ENCODE results near the gene DMKN.

The DMKN gene

DNA sequence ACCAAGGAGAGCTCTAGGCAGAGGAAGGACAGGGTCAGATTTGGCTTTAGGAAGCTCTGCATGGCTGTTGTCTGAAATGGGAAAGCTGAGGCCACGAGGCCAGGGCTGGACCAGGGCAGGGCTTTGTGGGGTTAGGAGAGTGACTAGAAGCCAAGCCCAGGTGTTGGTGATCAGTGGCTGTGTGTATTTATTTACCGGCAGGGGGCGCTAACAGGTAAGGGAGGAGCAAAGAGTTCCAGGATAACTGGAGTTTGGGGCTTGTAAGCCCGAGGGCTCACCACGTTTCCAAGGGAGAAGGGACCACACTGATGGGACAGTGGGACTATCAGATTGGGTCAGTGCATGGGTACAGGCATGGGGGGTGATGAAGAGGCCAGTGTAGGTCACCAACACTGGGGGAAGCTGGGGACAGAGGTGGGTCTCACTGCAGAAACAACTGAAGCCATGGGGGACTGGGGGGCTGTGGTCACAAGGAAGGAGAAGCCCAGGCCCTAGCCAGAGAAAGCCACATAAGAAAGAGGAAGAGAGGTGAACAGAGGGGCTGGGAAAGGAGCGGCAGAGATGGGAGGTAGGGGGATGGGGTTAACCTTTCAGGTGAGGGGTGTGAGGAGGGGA is 35.8 kb upstream of the DMKN start:
- DNase-seq, result peak; percentile 44 to 60

DNA sequence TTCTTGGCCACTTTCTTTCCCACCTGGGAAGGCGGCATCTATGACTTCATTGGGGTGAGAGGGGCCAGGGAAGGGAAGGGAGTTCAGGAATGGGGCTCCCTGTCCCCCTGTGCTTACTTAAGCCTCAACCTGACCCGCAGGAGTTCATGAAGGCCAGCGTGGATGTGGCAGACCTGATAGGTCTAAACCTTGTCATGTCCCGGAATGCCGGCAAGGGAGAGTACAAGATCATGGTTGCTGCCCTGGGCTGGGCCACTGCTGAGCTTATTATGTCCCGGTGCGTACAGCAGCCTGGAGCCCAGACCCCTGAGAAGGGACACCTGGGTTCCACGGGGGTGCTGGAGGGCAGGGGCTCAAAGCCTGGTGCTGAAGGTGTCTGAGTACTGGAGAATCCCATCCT is 33.1 kb upstream of the DMKN start:
- DNase-seq, result no peak

DNA sequence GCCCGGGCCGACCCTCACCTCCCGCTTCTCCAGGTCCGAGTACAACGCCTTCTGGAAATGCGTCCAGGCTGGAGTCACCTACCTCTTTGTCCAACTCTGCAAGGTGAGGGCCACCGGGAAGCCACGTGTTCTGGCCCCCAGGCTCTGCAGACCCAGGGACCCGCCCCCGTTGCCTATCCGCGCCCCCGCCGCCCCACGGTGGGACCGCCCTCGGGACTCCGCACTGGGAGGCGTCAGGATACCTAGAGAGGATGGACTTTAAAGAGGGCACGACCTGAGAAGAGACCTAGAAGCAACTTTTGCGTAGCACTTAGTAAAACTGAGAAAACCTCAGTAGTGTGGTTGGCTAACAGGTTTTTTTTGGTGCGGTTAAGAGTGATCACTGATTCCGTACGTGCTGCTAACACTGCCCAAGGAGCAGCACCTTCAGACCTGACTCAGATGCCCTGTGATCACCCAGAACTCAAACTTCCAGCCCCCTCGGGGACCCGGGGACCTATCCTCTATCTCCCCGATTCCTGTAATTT is 32.5 kb upstream of the DMKN start:
- peak; percentile 77 to 82 for DNase-seq

DNA sequence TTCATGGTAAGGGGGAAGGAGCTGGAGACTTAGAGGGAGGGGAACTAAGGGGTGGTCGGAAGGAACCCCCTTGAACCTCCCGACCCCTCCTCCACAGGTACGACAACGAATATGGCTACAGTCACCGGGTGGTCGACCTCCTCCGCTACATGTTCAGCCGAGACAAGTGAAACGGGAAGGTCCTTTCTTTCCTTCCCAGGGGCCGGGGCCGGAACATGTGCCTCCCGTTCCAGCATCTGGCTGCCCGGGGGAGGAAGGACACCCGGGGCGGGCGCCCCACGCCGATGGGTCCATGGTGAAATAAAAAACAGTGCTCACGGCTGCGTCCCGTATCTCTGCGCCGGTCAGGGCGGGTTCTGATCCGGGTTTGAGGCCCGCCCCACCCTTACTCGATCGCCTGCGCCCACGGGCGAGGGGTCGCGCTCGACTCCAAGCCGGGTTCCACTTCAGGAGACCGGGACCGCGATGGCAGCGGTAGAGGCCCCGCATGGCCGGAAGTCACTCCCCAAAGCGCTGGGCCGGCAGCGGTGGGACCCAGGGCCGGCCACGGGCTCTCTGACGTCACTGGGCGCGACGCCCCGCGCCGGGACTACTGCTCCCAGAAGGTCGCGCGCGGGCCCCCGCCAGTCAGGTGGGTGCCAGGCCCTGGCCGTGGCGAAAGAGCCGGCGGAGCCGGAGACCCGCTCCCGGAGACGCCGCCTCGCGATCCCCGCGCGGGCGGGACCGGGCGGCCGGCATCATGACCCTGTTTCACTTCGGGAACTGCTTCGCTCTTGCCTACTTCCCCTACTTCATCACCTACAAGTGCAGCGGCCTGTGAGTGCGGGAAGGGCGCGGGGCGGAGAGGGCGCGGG is 31.8 kb upstream of the DMKN start, which contains the start of gene TMEM147:
TSS of gene TMEM147 (plus strand) at position 626 of the 854 bp plus-strand sequence. CDS start at position 740, 114 bp downstream.
- peak; percentile 89 to 90 for DNase-seq

DNA sequence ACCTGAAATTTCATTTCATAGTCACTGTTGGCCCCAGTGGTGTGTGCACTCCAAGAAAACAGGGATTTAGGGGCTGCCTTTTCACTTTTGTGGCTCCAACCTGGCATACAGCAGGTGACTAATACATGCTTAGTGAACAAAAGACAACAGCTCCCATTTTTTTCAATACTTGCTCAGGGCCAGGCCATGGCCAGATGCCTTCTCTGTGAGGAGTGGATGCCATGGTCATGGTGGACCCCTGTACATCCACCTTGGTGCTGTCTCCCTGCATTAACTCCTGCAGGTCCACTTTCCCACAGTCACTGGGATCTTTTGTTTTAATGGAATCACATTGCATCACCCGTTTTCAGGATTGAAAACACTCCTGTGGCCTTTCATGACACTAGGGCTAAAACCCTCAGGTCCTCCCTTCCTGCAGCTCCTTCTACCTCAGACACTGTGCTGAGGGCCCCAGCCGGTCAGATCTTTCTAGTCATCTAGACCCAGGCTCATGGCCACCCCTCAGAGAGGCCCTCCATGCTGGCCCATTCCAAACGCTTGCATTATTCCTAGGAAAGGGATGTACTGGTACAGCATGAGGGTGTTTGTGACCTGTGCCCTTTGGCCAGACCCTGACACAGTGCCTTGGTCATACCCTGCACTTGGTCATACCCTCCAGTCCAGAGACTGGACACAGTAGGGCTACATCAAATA is 30.8 kb upstream of the DMKN start:
- DNase-seq, result no peak

DNA sequence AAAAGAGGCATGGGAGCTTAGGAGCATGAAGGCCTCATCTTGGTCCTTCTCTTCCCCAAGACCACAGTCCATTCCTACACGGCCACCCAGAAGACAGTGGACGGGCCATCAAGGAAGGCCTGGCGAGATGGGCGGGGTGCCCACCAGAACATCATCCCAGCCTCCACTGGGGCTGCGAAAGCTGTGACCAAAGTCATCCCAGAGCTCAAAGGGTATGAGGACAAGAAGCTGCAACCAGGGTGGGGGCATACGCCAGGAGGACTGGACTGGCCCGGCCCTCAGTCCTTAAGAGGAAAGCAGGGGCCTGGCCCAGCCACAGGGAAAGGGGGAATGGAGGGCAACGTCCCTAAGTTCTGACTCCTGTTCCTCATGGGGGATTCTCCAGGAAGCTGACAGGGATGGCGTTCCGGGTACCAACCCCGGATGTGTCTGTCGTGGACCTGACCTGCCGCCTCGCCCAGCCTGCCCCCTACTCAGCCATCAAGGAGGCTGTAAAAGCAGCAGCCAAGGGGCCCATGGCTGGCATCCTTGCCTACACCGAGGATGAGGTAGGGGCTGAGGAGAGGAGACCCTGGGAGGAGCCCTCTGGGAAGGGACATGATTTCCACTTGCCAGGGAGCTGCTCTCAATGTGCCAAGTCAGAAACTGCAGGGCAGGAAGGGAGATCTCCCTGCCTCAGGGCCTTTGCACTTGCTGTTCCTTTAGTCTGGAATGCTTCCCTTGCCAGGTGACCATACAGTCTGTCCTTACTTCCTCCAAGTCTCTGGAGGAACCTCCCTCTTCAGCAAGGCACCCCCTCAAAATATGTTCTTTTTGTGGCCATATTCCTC is 30.0 kb upstream of the DMKN start:
- no peak for DNase-seq

DNA sequence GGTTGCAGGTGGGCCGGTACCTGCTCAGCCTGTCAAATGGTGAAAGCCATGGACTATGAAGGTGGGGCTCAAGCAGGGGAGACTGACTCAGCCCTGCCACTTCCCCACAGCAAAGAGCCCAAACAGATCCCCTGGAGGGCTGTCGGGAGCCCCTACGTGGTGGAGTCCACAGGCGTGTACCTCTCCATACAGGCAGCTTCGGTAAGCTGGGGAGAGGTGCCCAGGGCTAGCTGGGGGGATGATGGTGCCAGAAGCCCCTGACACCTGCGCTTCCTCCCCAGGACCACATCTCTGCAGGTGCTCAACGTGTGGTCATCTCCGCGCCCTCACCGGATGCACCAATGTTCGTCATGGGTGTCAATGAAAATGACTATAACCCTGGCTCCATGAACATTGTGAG is 28.8 kb upstream of the DMKN start:
- no peak for DNase-seq

DNA sequence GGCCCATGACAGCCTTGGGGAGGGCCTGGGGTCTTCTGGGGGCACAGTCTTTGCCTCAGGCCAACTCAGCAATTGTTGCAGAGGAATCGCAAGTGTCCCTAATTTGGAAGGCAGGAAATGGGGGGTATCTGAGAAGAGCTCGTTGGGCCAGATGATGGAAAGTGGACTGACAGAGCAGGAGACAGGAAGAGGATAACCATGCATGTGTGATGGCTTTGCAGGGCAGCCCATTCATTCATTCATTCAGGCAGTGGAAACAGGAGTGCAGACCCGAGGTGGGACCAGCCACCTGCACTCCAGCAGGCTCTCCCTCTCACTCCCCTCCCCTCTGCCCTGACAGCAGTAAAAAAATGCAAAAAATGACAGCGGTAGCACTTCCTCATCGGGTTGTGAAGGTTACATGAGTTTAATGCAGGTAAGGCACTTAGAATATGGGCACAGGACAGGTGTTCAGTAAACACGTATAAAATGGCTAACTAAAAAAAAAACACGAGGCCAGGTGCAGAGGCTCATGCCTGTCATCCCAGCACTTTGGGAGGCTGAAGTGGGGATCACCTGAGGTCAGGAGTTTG is 27.0 kb upstream of the DMKN start:
- DNase-seq, result no peak

DNA sequence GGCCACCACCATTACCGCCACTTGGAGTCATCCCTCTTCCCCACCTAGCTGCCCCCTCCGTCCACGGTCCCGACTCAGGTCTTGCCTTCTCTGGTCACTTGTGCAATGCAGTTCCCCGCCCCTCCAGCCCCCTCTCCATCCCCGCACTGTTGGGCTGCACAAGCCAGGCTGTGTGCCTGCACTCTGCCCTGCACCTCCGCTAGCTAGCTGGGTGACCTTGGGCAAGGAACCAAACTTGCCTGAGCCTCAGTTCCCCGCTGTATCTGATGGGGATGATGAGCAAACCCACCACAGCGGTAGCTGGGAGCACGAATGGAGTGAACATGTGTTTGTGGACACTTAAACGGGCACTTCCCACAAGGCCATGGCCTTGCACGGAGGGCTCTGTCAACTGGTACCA is 26.4 kb upstream of the DMKN start:
- DNase-seq, result no peak

DNA sequence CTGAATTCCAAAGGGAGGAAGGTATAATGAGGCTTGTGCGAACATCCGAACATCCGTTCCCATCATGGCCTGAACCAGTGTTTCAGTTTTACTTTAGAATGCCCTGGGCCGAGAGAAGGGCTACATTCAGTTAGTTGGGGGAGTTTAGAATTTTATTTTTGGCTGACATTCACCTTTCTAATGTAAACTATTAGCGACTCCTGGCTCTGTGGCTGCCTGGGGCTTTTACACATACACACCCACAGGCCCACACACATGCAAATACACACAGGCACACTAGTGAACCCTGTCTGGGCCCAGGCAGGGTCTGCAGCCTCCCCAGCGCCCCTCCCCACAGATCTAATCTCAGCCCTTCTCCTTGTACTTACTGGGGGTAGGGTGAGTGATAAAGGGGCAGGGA is 25.9 kb upstream of the DMKN start:
- DNase-seq, result no peak

DNA sequence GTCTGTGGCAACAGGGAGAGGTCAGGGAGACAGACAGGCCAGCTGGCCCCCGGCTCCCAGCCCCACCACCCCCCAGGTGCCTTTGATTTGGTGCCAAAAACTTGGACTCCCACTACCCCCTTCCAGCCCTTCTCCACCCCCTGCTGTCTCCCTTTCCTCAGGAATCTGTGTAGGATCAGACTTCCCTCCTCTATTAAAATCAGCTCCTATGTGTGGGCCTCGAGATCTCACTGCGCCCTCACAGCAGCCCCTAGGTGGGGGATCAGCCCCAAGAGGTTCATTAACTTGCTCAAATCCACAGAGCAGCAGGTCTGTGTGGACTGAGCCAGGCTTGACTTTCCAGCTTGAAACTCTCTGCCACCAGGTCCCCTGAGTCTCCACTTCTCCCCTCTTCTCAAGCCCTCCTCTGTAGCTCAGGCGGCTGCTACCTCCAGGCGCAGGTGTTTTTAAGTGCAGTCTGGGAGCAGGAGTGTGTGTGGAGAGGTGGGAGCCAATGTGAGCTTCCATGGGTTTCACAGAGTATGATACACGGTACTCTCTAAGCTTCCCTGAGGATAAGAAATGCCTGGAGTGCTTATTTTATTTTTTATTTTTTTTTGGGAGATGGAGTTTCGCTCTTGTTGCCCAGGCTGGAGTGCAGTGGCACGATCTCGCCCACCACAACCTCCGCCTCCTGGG is 21.5 kb upstream of the DMKN start:
- DNase-seq, result no peak

DNA sequence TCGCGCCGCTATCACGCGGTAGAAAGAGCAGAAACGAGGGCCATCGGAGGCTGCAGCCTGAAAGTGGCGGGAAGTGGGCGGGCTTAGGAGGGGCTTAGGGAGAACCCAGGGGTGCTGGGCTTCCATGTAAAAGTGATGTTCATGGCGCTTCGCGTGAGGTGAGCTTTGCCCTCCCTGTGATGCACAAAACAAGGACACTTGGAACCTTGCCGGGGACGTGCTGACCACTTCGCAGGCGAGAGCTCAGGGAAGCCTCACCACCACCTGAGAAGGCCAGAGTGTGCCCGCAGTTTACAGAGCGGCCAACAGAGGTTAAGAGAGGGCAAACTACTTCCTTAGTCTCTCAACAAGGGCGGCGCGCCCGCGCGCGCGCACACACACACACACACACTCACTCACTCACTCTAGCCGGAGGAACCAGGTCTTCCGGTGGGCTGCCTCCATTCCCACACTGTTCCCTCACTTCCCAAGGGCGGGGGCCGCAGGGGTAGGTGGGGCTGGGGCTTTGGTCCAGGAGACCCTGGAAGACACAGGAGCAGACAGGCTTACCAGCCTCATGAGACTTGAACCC is 20.5 kb upstream of the DMKN start:
- DNase-seq, result peak in 1 of 2 experiments; percentile 26

DNA sequence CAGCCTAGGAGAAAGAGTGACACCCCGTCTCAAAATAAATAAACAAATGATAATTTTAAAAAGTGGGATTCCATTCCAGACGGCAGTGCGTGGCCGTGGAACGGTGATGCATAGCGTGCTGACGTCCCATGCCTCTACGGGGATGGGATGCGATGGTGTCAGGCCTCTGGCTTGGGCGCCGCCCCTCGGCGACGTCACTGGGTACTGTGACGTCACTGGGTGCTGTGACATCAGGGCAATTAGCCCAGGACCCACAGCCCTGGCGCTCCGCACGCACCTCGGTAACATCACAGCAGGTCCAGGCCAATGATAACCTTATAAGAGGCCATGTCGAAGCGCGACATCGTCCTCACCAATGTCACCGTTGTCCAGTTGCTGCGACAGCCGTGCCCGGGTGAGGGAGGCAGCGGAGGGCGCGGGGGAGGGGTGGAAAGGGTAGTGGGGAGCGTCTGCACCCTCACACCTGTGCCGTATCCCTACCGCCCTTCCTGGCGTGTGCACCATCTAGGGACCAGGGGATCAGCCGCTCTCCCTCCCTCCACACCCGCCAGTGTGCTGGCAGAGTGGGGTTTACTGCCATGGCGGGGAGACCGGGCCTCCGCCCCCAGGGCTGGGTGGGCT is 19.9 kb upstream of the DMKN start, which contains the start of gene GAPDHS:
TSS of gene GAPDHS (plus strand) at position 256 of the 621 bp plus-strand sequence. CDS start at position 328, 72 bp downstream.
- no peak for DNase-seq

DNA sequence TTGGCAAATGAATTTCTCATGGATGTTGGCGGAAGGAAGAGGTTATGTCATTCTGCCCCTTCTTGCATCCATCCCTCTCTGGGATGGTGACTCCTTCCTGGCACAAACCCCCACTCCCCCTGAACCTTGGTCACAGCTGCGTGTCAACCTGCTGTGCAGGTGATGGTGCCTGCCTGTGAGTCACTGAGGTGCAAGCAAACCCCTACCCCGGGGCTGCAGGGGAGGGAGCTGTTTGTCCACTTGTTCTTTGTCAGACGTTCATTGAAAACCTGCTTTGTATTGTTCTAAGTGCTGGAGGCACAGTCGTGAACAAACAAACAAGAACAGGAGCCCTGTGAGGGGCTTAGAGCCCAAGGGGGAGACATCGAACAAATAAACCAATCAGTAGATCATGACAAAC is 17.8 kb upstream of the DMKN start:
- DNase-seq, result no peak

DNA sequence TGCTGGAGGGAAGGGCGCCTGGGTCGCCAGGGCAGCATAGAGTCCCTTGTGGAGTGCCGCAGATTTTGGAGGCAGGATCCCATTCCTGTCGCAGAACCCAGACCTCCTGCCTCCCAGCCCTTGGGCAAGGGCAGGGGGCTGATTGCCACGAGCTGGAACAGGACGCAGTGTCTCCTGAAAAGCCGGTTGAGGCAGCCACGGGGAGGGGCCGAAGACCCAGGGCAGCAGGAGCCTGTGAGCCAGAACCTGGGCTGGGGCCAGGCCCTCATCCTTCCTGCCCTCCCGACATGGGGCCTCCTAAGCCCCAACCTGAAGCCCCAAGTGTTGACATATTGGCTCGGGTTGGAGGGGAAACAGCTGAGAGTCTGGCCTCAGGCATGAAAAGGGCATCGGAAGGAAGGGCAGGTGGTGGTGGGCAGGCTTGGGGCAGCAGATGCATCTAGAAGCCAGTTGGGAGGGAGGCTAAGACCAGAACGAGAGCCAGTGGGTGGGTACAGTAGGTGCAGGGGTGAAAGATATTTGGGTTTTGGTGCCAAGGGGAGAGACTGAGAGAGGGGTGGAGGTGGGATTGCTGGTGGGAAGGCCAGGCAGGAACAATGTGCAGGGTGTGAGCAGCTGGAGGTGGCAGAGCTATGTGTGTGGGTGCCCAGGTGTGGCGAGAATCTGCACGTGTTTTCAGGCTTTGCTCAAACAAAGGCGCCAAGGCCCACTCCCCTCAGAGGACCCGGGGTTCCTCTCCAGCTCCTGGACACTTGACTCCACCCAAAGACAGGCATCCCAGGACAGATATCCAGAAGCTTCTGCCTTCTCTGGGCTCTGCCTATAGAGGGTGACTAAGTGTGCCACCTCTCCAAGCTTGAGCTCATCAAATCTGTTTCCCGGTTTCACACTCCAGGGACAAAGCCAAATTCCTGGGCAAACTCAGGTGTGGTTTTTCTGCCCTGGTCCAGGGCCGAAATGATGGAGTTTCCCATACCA is 16.1 kb upstream of the DMKN start:
- DNase-seq, result no peak

DNA sequence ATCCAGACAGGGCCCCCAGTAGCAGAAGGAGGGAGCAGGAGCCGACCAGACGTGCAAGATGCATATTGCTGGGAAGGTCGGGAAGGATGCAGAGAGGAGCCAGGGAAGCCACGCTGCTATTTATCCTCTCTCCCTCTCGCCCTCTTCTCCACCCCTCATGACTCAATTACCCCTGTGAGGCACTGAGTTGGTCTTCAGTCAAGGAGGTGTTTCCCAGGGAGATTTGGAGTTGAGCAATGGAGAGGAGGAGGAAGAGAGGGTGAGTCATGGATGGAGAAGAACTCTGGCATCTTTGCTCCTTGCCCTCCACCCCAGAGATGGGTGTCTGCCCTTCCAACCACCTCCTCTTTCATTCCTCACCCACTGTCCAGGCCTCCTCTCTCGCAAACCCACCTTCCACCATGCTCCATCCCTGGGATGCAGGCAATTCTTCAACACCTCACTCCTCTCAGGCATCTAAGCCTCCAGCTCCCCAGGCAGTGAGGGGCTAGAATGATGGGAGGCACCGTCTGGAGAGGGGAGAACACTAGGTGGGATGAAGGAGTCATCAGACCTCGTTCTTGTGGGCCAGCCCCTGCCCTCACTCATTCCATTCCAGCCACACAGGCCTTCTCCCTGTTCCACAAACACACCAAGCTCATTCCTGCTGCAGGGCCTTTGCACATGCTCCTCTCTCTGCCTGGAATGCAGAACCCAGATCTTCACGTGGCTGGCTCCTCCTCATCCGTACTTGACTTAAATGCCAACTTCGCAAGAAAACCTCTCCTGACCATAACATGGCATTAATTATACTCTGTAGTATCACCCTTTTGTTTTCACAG is 15.0 kb upstream of the DMKN start, which contains the start of gene SBSN:
TSS of gene SBSN (minus strand) at position 94 of the 821 bp plus-strand sequence. CDS start at position 64, 30 bp downstream.
- no peak for DNase-seq

DNA sequence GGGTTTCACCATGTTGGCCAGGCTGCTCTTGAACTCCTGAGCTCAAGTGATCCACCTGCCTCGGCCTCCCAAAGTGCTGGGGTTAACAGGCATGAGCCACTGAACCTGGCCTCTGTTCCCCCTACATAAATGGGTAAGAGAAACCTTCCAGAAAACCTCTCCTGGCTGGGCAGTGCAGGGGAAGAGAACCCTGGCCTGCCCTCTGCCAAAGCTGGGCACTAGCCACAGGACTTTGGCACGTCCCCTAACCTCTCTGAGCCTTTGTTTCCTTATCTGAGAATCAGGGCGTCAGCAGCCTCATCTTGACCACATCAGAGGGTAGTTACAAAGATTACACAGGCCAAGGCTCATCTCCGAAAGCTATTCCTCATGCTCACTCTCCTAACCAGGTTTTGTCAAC is 12.4 kb upstream of the DMKN start:
- DNase-seq, result no peak

DNA sequence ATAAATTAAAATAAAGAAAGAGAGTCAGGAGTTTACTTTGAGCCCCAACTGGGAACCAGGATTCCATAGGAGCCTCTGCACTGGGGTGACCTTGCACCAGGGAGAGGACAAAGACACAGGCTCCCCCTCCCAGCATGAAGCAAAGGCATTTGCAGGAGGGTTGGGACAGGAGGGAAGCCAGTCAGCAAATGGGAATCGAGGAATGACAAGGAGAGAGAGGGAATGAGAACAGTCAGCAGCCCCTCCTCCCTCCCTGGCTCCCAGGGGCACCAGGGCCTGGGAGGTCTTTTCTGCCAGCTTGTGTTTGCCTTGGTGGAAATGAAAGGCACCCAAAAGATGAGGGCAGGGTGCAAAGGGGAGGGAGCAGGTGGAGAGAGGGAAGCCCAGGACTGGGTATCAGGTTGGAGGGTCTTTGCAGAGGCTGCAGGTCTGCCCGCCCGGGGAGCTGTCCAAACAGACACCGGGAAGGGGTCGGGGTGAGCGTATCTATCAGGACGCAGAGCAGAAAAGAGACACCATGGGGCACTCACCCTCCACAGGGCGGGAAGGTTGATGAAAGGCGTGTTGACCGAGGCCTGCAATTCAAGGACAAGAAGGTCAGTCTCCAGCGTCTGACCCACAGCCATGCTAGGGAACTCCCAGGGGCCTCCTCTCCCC is 10.9 kb upstream of the DMKN start:
- no peak for DNase-seq

Measured in activated CD4-positive, alpha-beta T cell treated with anti-CD3 and anti-CD28 coated beads, Interleukin-2, amount 50 U/mL, for 48 hours (primary cell).